GM06990 (cell line): ENCODE results near the gene SPRR2G.
"Not testable (repeated sequence)": the region's sequence is repeated elsewhere in the genome, so short reads cannot be mapped to it uniquely, and the experiment has no call there.

ENCODE experiments used
- DNase-seq: peaks from one replicate; pipeline ENCODE4 v3.0.0-alpha.2; 2011; ENCODE audit not compliant: insufficient read length; ENCODE audit errors: extremely low read depth
- H3K27me3 ChIP-seq: replicated peaks from 2 replicates; pipeline ENCODE4 v1.6.0; 2011; ENCODE audit warnings: low read length; ENCODE audit not compliant: control insufficient read depth, insufficient read depth
- H3K36me3 ChIP-seq: 2 replicates; pipeline ENCODE4 v1.5.1; 2011; ENCODE audit warnings: low read length; ENCODE audit not compliant: control insufficient read depth, insufficient read depth
- H3K4me3 ChIP-seq: replicated peaks from 2 replicates; pipeline ENCODE4 v1.5.1; 2011; ENCODE audit warnings: low read depth, mild to moderate bottlenecking, control low read depth, low read length
- CTCF ChIP-seq: IDR thresholded peaks from 2 replicates; pipeline ENCODE4 v1.5.1; 2011; ENCODE audit warnings: low read length, control low read depth, mild to moderate bottlenecking, inconsistent platforms; ENCODE audit not compliant: insufficient read depth, poor library complexity, severe bottlenecking

The SPRR2G gene

GRCh38 chr1:153125536-153125935 lies 25.2 kb downstream of the SPRR2G start:
- no peak for DNase-seq
- no peak for TF ChIP-seq CTCF
- no peaks in the 10 kb centered on the region for H3K27me3 ChIP-seq
- no peaks in the 10 kb centered on the region for H3K36me3 ChIP-seq
- H3K4me3 ChIP-seq = no peak overlapping the region

GRCh38 chr1:153123793-153124192 lies 26.9 kb downstream of the SPRR2G start:
- H3K4me3 ChIP-seq, H3K36me3 ChIP-seq, H3K27me3 ChIP-seq, DNase-seq: not testable (repeated sequence)

GRCh38 chr1:153122831-153123421 lies 27.8 kb downstream of the SPRR2G start:
- Histone ChIP-seq H3K36me3 (no peaks in the 10 kb centered on the region), H3K4me3 (no peak overlapping the region), H3K27me3 (no peaks in the 10 kb centered on the region)
- peak; percentile 12 for DNase-seq
- TF ChIP-seq CTCF = no peak

DNA sequence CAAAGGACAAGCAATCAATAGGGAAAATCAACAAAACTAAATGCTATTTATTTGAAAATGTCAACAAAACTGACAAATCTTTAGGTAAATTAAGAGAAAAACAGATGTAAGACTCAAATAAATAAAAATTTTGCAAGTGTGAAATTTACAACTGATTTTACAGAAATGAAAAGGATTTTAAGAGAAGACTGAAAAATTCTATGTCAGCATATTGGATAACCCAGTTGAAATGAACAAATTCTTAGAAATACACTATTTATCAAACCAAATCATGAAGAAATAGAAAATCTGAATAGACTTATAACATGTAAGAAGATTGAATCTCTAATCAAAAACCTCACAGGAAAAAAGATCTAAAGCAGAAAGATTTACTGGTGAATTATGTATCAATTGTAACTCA lies 29.7 kb downstream of the SPRR2G start:
- TF ChIP-seq CTCF = no peak
- Histone ChIP-seq H3K36me3 (no peaks in the 10 kb centered on the region), H3K4me3 (no peak overlapping the region), H3K27me3 (no peaks in the 10 kb centered on the region)
- no peak for DNase-seq

GRCh38 chr1:153119491-153119971 lies 31.2 kb downstream of the SPRR2G start:
- no peak for DNase-seq
- H3K36me3 ChIP-seq = no peaks in the 10 kb centered on the region
- H3K27me3 ChIP-seq = no peaks in the 10 kb centered on the region
- H3K4me3 ChIP-seq = no peak overlapping the region
- TF ChIP-seq CTCF = no peak

DNA sequence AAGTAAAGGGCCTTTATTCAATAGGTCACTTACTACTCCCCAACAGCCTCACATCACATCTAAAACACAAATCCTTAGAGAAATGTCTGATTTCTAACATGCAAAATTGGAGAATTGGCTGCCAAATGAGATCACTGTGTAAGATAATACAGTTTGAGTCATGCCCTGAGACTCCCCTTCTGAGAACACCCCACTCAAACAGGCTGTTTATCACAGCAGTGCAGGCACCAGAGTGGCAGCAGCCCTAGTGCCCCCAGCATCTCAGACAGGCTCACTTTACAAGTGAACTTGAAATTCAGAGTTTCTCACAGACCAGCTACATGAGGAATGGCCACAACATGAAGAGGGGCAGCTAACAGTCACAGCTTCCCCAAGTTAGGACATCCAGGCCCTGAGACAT lies 35.4 kb downstream of the SPRR2G start:
- not testable (repeated sequence) for H3K27me3 ChIP-seq, H3K36me3 ChIP-seq, H3K4me3 ChIP-seq, DNase-seq

- no peak for DNase-seq
- Histone ChIP-seq H3K4me3 (no peak within 1 kb of the TSS), H3K27me3 (no peaks in the 10 kb centered on the region), H3K36me3 (no peaks in the 10 kb centered on the region)
- TF ChIP-seq CTCF = no peak
Measured at GRCh38 chr1:153113416-153113815, 37.3 kb downstream of the SPRR2G start, which contains the start of gene SPRR2F. Gene SPRR2F (minus strand): TSS chr1:153113516. CDS start chr1:153112733, 783 bp downstream.

DNA sequence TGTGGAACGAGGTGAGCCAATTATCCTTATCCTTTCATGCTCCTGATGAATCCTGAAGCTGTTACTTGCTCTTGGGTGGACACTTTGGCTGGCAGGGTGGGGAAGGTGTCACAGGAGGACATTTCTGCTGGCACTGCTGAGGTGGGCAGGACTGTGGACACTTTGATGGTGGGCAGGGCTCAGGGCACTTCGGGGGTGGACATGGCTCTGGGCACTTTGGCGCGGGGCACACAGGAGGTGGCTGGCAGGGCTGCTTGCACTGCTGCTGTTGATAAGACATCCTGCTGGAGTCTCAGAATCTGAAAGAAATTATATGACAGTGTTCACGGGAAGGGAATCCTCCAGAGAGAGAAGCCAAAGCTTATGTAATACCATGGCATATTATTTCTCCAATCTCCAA lies 38.2 kb downstream of the SPRR2G start:
- not testable (repeated sequence) for DNase-seq, H3K27me3 ChIP-seq, H3K36me3 ChIP-seq, H3K4me3 ChIP-seq
